Endothelial cell of umbilical vein (primary cell): ENCODE measurements around the gene ARHGAP15. TPM values are rescaled to one million over a fixed set of nuclear protein-coding genes. Genes with fewer than 3 reads are reported as not detected.

ENCODE experiments used
- BruUV-seq: library from RNA; stranded (reverse); fragments of 400-500 nt; replicated peaks from 2 replicates; lab custom pipeline; 2021; lab: Mats Ljungman, UMichigan
- CTCF ChIA-PET: fragments of 300-600, 350-600 bp; sonication (Branson Sonifier 250); formaldehyde crosslinking; loops from one replicate; lab custom pipeline; 2021; ENCODE audit warnings: antibody characterized with exemption, inconsistent platforms; lab: Charles Lee
- POLR2A ChIA-PET: fragments of 300-600, 350-600 bp; sonication (Branson Sonifier 250); formaldehyde crosslinking; loops from one replicate; lab custom pipeline; 2021; ENCODE audit warnings: antibody characterized with exemption, inconsistent platforms; lab: Charles Lee
- DNase-seq: peaks from one replicate; pipeline ENCODE4 v3.0.0-alpha.2; 2011; ENCODE audit warnings: low read depth, low spot score
- FAIRE-seq: peaks from 2 replicates; lab custom pipeline; 2011; peaks lifted over from hg19 to GRCh38; lab: Jason Lieb, UNC
- H2AFZ ChIP-seq: 2 replicates; pipeline ENCODE4 v1.6.0; 2012; ENCODE audit warnings: low read depth, low read length, control low read depth, inconsistent platforms
- H3K27ac ChIP-seq: 2 replicates; pipeline ENCODE4 v1.5.1; 2011; ENCODE audit warnings: low read depth, mild to moderate bottlenecking, control low read depth, low read length, moderate library complexity; ENCODE audit not compliant: insufficient read depth
- H3K27me3 ChIP-seq, 2 experiments: 2 replicates each; pipeline versions ENCODE4 v1.6.0 to v1.6.1; 2011; ENCODE audit warnings: low read length in 2 of 2, mixed read lengths in 1 of 2; ENCODE audit not compliant: control insufficient read depth in 2 of 2, insufficient read depth in 2 of 2
- H3K36me3 ChIP-seq, 2 experiments: 2 replicates in 1 of 2; 3 replicates in 1 of 2; pipeline ENCODE4 v1.5.1; 2011; ENCODE audit warnings: low read length in 2 of 2, mild to moderate bottlenecking in 1 of 2, moderate library complexity in 1 of 2; ENCODE audit not compliant: control insufficient read depth in 2 of 2, insufficient read depth in 2 of 2; ENCODE audit errors: extremely low read depth in 1 of 2
- H3K4me1 ChIP-seq: 3 replicates; pipeline ENCODE4 v1.5.1; 2011; ENCODE audit warnings: mild to moderate bottlenecking, low read length; ENCODE audit not compliant: control insufficient read depth, insufficient read depth; ENCODE audit errors: extremely low read depth
- H3K4me2 ChIP-seq: 2 replicates; pipeline ENCODE4 v1.6.1; 2011; ENCODE audit warnings: low read length, control low read depth, mixed read lengths; ENCODE audit not compliant: insufficient read depth
- H3K4me3 ChIP-seq, 3 experiments: fragments of 200-600 bp in 1 of 3; sonication (generic), shearing (Covaris generic) in 1 of 3; replicated peaks in 1 of 3; 2 replicates each; pipeline ENCODE4 v1.5.1; 2011 to 2016; ENCODE audit warnings: control low read depth in 3 of 3, low read length in 3 of 3, mild to moderate bottlenecking in 2 of 3, inconsistent platforms in 1 of 3, low read depth in 1 of 3, moderate library complexity in 1 of 3; ENCODE audit not compliant: insufficient read depth in 1 of 3
- H3K79me2 ChIP-seq: 2 replicates; pipeline ENCODE4 v1.6.0; 2012; ENCODE audit warnings: low read length, inconsistent platforms; ENCODE audit not compliant: control insufficient read depth, insufficient read depth
- H3K9ac ChIP-seq: replicated peaks from 2 replicates; pipeline ENCODE3; 2011; ENCODE audit warnings: low read length, control low read depth; ENCODE audit not compliant: insufficient read depth; ENCODE audit errors: extremely low read depth
- H3K9me1 ChIP-seq: replicated peaks from 3 replicates; pipeline ENCODE4 v1.6.0; 2011; ENCODE audit warnings: mild to moderate bottlenecking, low read length; ENCODE audit not compliant: control insufficient read depth, insufficient read depth; ENCODE audit errors: extremely low read depth
- H3K9me3 ChIP-seq: replicated peaks from 2 replicates; pipeline ENCODE4 v1.5.1; 2012; ENCODE audit warnings: low read length, inconsistent platforms; ENCODE audit not compliant: control insufficient read depth, insufficient read depth
- H4K20me1 ChIP-seq: replicated peaks from 2 replicates; pipeline ENCODE3; 2011; ENCODE audit warnings: mild to moderate bottlenecking, low read length; ENCODE audit not compliant: control insufficient read depth, insufficient read depth; ENCODE audit errors: extremely low read depth
- CTCF ChIP-seq, 2 donors: IDR thresholded peaks; 1 replicate in 1 of 2; 2 replicates in 1 of 2; pipeline ENCODE4 v1.5.1; 2011; ENCODE audit warnings: low read length in 2 of 2, mild to moderate bottlenecking in 2 of 2, moderate library complexity in 2 of 2, control low read depth in 1 of 2, inconsistent platforms in 1 of 2, low read depth in 1 of 2; ENCODE audit not compliant: insufficient read depth in 1 of 2; ENCODE audit errors: extremely low read depth in 1 of 2
- EZH2 ChIP-seq: IDR thresholded peaks from 2 replicates; pipeline ENCODE4 v1.6.1; 2012; ENCODE audit warnings: borderline replicate concordance, low read depth, mild to moderate bottlenecking, moderate library complexity, low read length, inconsistent platforms; ENCODE audit not compliant: severe bottlenecking
- FOS ChIP-seq: IDR thresholded peaks from 2 replicates; pipeline ENCODE4 v1.6.1; 2011; ENCODE audit warnings: mild to moderate bottlenecking, low read length, moderate library complexity, borderline replicate concordance; ENCODE audit not compliant: insufficient read depth
- GATA2 ChIP-seq: IDR thresholded peaks from 2 replicates; pipeline ENCODE4 v1.7.0; 2011; ENCODE audit warnings: low read depth, mild to moderate bottlenecking, moderate library complexity, mixed read lengths, low read length; ENCODE audit not compliant: insufficient read length, insufficient read depth
- JUN ChIP-seq: IDR thresholded peaks from 2 replicates; pipeline ENCODE4 v1.6.1; 2011; ENCODE audit warnings: borderline replicate concordance, low read depth; ENCODE audit not compliant: insufficient read length, insufficient read depth
- MAX ChIP-seq: IDR thresholded peaks from 2 replicates; pipeline ENCODE4 v1.6.1; 2011; ENCODE audit not compliant: insufficient read depth, insufficient read length
- MYC ChIP-seq: IDR thresholded peaks from one replicate; pipeline ENCODE4 v1.6.1; 2011; ENCODE audit warnings: mild to moderate bottlenecking, low read depth, low read length
- POLR2A ChIP-seq: IDR thresholded peaks from 2 replicates; pipeline ENCODE4 v1.6.1; 2012; ENCODE audit warnings: low read depth, mild to moderate bottlenecking, control low read depth, low read length
- POLR2AphosphoS5 ChIP-seq: IDR thresholded peaks from 2 replicates; pipeline ENCODE4 v1.6.1; 2012; ENCODE audit warnings: low read depth, mild to moderate bottlenecking, control low read depth, low read length, moderate library complexity; ENCODE audit not compliant: insufficient read depth
- dilution Hi-C: fragments of 300-500 bp; cut with MboI; formaldehyde crosslinking; loops from one replicate; pipeline ENCODE4 v1.15.0; 2019; ENCODE audit warnings: low sequenced_read_pairs; ENCODE audit not compliant: extremely low pct_ligation_motif_present
- intact Hi-C: fragments of 100-400 bp; cut with micrococcal nuclease; formaldehyde crosslinking; loops from one replicate; pipeline ENCODE4 v1.10.0; 2022
- polyA plus RNA-seq, 4 experiments: library from polyadenylated mRNA; depleted of rRNA in 3 of 4; stranded (reverse) in 3 of 4; unstranded in 1 of 4; fragments of >200 nt; gene quantifications; 2 replicates each; pipeline versions ENCODE4 v1.2.1 to v1.2.3, GENCODE V29; 2011 to 2012; ENCODE audit warnings: missing spikeins in 1 of 4
- total RNA-seq: library from RNA; stranded (reverse); gene quantifications from 2 replicates; pipeline ENCODE4 v1.2.3, GENCODE V29; 2021

Gene ARHGAP15
- total and polyA plus RNA-seq, 2 donors (not counting 3 experiments of a cell fraction or from before 2014, with no cell fraction given) = not detected

GRCh38 chr2:143471550-143471949, 342.3 kb downstream of the ARHGAP15 start:
- no peaks in the 10 kb centered on the region for H4K20me1 ChIP-seq
- FAIRE-seq (no peak), DNase-seq (no peak)
- no peaks in the 10 kb centered on the region for H3K79me2 ChIP-seq
- no peak overlapping the region for H3K9ac ChIP-seq
- H3K4me3 ChIP-seq = no peak overlapping the region
- ChIA-PET POLR2A (no interaction called here), CTCF (no interaction called here)
- H3K27me3 ChIP-seq = no peaks in the 10 kb centered on the region
- no peaks in the 10 kb centered on the region for H3K9me3 ChIP-seq
- dilution Hi-C loops = no loop called here
- no peak overlapping the region for H3K27ac ChIP-seq
- TF ChIP-seq EZH2 = no peak
- TF ChIP-seq GATA2 = no peak
- TF ChIP-seq CTCF (IDR thresholded peaks at IDR 0.05; ENCODE audit: extremely low read depth in 1 of 2, insufficient read depth in 1 of 2, low read depth in 1 of 2, low read length in 2 of 2) = no peak
- TF ChIP-seq FOS = no peak
- TF ChIP-seq MAX = no peak
- no peak for TF ChIP-seq POLR2A
- no peak for TF ChIP-seq MYC
- TF ChIP-seq JUN = no peak
- no peak for TF ChIP-seq POLR2AphosphoS5
- no peak overlapping the region for H3K4me2 ChIP-seq
- no peaks in the 10 kb centered on the region for H3K9me1 ChIP-seq
- intact Hi-C loops = no loop called here
- no peaks in the 10 kb centered on the region for H3K36me3 ChIP-seq
- H3K4me1 ChIP-seq = peaks cover 8% of the 10 kb centered on the region
- H2AFZ ChIP-seq = no peak overlapping the region
- BruUV-seq = no TSS peak
